Left lung (tissue), 10 donors: ENCODE data around the gene FOXO1. TPM values are rescaled to one million over a fixed set of nuclear protein-coding genes. Genes with fewer than 3 reads are reported as not detected.

Experiments used
- ATAC-seq: fragments of 200-7000 bp; cut with Tn5 transposase; one replicate; pipeline ENCODE4 v1.9.1; 2020; ENCODE audit warnings: moderate library complexity
- DNase-seq, 4 donors: peaks; one replicate each; pipeline ENCODE4 v3.0.0-alpha.2; 2013 to 2020
- H3K27ac ChIP-seq, 2 donors: fragments of 200-600 bp; sonication (generic) in 1 of 2; one replicate each; pipeline versions ENCODE4 v1.5.0 to v1.8.0; 2020 to 2021
- H3K27me3 ChIP-seq, 2 donors: fragments of 200-600 bp; sonication (generic) in 1 of 2; one replicate each; pipeline versions ENCODE4 v1.5.0 to v1.8.0; 2020 to 2021
- H3K36me3 ChIP-seq, 2 donors: fragments of 200-600 bp; sonication (generic) in 1 of 2; one replicate each; pipeline versions ENCODE4 v1.5.0 to v1.8.0; 2020 to 2021
- H3K4me1 ChIP-seq, 2 donors: fragments of 200-600 bp; one replicate each; pipeline ENCODE4 v1.8.0; 2021
- H3K4me3 ChIP-seq, 2 donors: fragments of 200-600 bp; sonication (generic) in 1 of 2; one replicate each; pipeline versions ENCODE4 v1.5.0 to v1.8.0; 2020 to 2021; ENCODE audit warnings: mild to moderate bottlenecking in 1 of 2
- H3K9me3 ChIP-seq, 2 donors: fragments of 200-600 bp; sonication (generic) in 1 of 2; one replicate each; pipeline versions ENCODE4 v1.5.0 to v1.8.0; 2020 to 2021
- intact Hi-C, 2 donors: fragments of 100-400 bp; cut with DNase I; formaldehyde crosslinking; loops; one replicate each; pipeline versions ENCODE4 v1.11.2 to v1.14.2; 2022
- polyA plus RNA-seq, 6 donors: library from polyadenylated mRNA; unstranded; fragments of 120-200 nt; gene quantifications; one replicate each; pipeline ENCODE4 v1.2.1, GENCODE V29; 2013; ENCODE audit not compliant: insufficient read length in 6 of 6
- total RNA-seq, 2 donors: library from RNA; stranded (reverse); fragmentation: NEBNext Ultra II Directional; extraction: Animal tissue kit (Norgen Biotek cat#: 25700); gene quantifications; one replicate each; pipeline ENCODE4 v1.2.1, GENCODE V29; 2021
- TF ChIP-seq, protein P1 (sequence below), 2 donors: fragments of 200-600 bp; sonication (generic) in 1 of 2; IDR thresholded peaks; one replicate each; pipeline versions ENCODE4 v1.5.0 to v1.8.0; 2021; ENCODE audit warnings: antibody characterized with exemption in 2 of 2
- donor health status: DM: no; HTN: yes; CAD: no.
- donor health status: DM: no; HTN: no; CAD: no.

The FOXO1 gene
- total and polyA plus RNA-seq, 8 donors: 12.1 to 24.0 (median 13.8) TPM

DNA sequence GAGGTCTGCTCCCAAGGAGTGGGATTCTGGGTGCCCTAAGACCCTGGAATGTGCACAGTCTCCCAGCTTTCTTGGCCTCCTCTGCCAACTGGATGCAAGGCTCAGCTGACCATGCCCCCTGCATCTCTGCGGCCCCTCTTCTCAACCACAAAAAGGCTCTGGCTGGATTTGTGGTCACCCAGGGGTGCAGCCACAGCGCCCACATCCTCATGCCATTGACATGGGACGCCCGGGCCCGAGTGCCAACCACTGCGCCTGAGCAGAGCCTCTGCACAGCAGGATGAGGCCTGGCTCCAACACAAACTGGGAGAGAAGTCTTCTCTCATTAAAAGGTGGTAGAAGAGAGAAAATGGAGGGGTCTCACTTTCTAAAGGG, 103.5 kb downstream of the FOXO1 start:
- peak in 1 of 4 donors; percentile 82 for DNase-seq
- no peak for ATAC-seq
- H3K4me1 ChIP-seq: peaks cover 20 to 50% of the 10 kb centered on the region in 2 donors
- H3K27ac ChIP-seq: peak overlapping the region in 1 of 2 donors; percentile 51
- H3K36me3 ChIP-seq: peaks cover 0 to 11% of the 10 kb centered on the region in 2 donors
- H3K9me3 ChIP-seq: no peaks in the 10 kb centered on the region
- H3K27me3 ChIP-seq: no peaks in the 10 kb centered on the region
- intact Hi-C loops: no loop called here
- H3K4me3 ChIP-seq: no peak overlapping the region
- TF ChIP-seq, protein P1, sequence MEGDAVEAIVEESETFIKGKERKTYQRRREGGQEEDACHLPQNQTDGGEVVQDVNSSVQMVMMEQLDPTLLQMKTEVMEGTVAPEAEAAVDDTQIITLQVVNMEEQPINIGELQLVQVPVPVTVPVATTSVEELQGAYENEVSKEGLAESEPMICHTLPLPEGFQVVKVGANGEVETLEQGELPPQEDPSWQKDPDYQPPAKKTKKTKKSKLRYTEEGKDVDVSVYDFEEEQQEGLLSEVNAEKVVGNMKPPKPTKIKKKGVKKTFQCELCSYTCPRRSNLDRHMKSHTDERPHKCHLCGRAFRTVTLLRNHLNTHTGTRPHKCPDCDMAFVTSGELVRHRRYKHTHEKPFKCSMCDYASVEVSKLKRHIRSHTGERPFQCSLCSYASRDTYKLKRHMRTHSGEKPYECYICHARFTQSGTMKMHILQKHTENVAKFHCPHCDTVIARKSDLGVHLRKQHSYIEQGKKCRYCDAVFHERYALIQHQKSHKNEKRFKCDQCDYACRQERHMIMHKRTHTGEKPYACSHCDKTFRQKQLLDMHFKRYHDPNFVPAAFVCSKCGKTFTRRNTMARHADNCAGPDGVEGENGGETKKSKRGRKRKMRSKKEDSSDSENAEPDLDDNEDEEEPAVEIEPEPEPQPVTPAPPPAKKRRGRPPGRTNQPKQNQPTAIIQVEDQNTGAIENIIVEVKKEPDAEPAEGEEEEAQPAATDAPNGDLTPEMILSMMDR (IDR thresholded peaks at IDR 0.05): no peak

DNA sequence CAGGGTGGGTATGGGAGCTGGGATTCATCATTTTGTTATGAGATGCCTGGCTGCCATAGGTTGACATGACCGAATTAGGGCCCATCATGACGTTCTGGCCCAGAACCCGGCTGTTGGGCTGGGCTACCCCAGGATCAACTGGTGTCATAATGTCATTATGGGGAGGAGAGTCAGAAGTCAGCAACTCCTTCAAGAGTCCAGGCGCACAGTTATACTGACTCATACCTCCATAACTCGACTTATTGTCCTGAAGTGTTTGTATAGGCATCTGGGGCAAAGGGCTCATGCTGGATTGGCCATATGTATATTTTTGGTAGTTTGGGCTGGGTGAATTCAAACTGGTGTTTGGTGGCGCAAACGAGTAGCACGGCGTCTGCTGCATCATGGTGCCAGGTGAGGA, 106.5 kb downstream of the FOXO1 start:
- Histone ChIP-seq H3K27me3 (no peaks in the 10 kb centered on the region), H3K4me3 (no peak overlapping the region), H3K9me3 (no peaks in the 10 kb centered on the region), H3K4me1 (peaks cover 20 to 42% of the 10 kb centered on the region in 2 donors), H3K36me3 (peaks cover 0 to 11% of the 10 kb centered on the region in 2 donors), H3K27ac (no peak overlapping the region)
- no peak for ATAC-seq
- TF ChIP-seq, protein P1 (IDR thresholded peaks at IDR 0.05): no peak
- intact Hi-C loops: no loop called here
- no peak for DNase-seq

DNA sequence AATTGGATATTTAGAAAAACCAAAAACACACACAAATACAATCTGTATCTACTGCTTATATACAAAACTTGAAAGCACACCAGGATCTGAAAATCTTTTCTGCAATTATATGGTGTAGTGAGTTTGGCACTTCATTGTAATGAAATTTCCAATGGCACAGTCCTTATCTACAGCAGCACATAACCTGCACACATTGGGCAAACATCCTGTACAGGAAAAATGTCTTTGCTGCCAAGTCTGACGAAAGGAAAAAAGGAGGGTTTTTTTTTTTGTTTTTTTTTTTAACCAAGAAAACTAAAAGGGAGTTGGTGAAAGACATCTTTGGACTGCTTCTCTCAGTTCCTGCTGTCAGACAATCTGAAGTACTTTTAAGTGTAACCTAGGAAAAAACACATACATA, 107.8 kb downstream of the FOXO1 start:
- peak; percentile 25 for ATAC-seq
- no peak overlapping the region for H3K27ac ChIP-seq
- no peak overlapping the region for H3K4me3 ChIP-seq
- DNase-seq: peak in 1 of 4 donors; percentile 35
- H3K9me3 ChIP-seq: no peaks in the 10 kb centered on the region
- intact Hi-C loops: no loop called here
- H3K27me3 ChIP-seq: no peaks in the 10 kb centered on the region
- TF ChIP-seq, protein P1 (IDR thresholded peaks at IDR 0.05): no peak
- peaks cover 9 to 30% of the 10 kb centered on the region in 2 donors for H3K4me1 ChIP-seq
- peaks cover 0 to 11% of the 10 kb centered on the region in 2 donors for H3K36me3 ChIP-seq

DNA sequence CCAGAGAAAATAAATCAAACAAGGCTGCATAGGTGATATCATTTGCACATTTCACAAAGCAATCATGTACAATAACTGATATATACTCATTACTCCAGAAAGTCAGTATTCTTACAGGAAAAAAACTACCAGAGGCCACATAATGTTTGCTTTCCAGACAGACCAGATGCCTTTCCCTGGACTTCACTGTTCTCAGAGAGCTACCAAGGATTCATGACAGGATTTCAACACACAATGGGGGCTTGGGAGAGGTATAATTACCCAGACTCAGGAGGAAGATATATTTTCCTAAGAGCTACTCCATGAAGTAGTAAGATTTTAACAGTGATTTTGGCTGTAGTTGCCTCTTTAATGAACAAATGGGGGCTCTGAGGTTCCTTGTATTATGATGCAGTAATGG, 110.0 kb downstream of the FOXO1 start:
- no peaks in the 10 kb centered on the region for H3K27me3 ChIP-seq
- no peak overlapping the region for H3K27ac ChIP-seq
- TF ChIP-seq, protein P1 (IDR thresholded peaks at IDR 0.05): no peak
- DNase-seq: no peak
- intact Hi-C loops: no loop called here
- peaks cover 0 to 11% of the 10 kb centered on the region in 2 donors for H3K4me1 ChIP-seq
- H3K4me3 ChIP-seq: no peak overlapping the region
- H3K36me3 ChIP-seq: peaks cover 0 to 11% of the 10 kb centered on the region in 2 donors
- H3K9me3 ChIP-seq: no peaks in the 10 kb centered on the region
- ATAC-seq: no peak

DNA sequence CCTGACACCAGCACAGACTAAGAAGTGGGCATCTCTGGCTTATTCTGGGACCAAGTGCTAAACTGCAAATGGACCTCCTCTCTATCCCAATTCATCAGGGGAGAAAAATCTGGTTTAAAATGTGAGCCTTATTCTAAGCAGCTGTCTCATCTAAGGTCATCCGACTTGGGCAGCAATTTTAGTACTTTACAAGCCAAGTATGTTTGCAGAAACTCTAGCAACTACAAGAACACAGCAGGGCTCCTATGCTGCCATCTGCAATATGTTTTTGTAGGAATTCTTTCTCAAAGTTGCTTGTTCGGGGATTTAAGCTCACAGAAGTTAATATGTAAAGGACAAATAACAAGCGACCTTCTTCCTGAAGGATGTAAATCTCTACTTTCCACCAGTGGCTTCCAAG, 113.1 kb downstream of the FOXO1 start:
- no peaks in the 10 kb centered on the region for H3K27me3 ChIP-seq
- no peak overlapping the region for H3K27ac ChIP-seq
- intact Hi-C loops: no loop called here
- H3K36me3 ChIP-seq: no peaks in the 10 kb centered on the region
- H3K4me1 ChIP-seq: peaks cover 0 to 9% of the 10 kb centered on the region in 2 donors
- TF ChIP-seq, protein P1 (IDR thresholded peaks at IDR 0.05): no peak
- H3K9me3 ChIP-seq: no peaks in the 10 kb centered on the region
- H3K4me3 ChIP-seq: no peak overlapping the region
- ATAC-seq (no peak), DNase-seq (no peak)
